IMR-90 (cell line): Measurements from ENCODE around the gene HSPE1. TPM values are rescaled to one million over a fixed set of nuclear protein-coding genes. Genes with fewer than 3 reads are reported as not detected.

Experiments used
- ATAC-seq: fragments of 200-7000 bp; cut with Tn5 transposase; 2 replicates; pipeline ENCODE4 v1.9.1; 2020; ENCODE audit warnings: low read depth, mild to moderate bottlenecking, moderate library complexity
- BruUV-seq: library from RNA; stranded (reverse); fragments of 400-500 nt; replicated peaks from 2 replicates; lab custom pipeline; 2021; lab: Mats Ljungman, UMichigan
- CTCF ChIA-PET: fragments of 300-600 bp; formaldehyde crosslinking; extraction: SDS; loops from one replicate; lab custom pipeline; 2021; ENCODE audit warnings: antibody characterized with exemption; lab: Yijun Ruan, JAX
- POLR2A ChIA-PET: fragments of 300-600 bp; sonication (Branson Sonifier 250); formaldehyde crosslinking; loops from one replicate; lab custom pipeline; 2022; ENCODE audit warnings: antibody characterized with exemption; ENCODE audit not compliant: unreplicated experiment; lab: Charles Lee
- DNase-seq: peaks from one replicate; pipeline ENCODE4 v3.0.0; 2013
- H2AFZ ChIP-seq: replicated peaks from 2 replicates; pipeline ENCODE3; 2013; ENCODE audit warnings: low read length, mild to moderate bottlenecking; ENCODE audit not compliant: poor library complexity
- H2AK5ac ChIP-seq: 2 replicates; pipeline ENCODE4 v1.6.1; 2013; ENCODE audit warnings: low read depth, low read length, inconsistent platforms
- H2AK9ac ChIP-seq: replicated peaks from 2 replicates; pipeline ENCODE3; 2013; ENCODE audit warnings: mild to moderate bottlenecking, low read depth, low read length, moderate library complexity; ENCODE audit not compliant: poor library complexity
- H2BK120ac ChIP-seq: 2 replicates; pipeline ENCODE4 v1.6.1; 2013; ENCODE audit warnings: low read depth, low read length, inconsistent platforms
- H2BK15ac ChIP-seq: 3 replicates; pipeline ENCODE4 v1.6.1; 2013; ENCODE audit warnings: low read depth, low read length, inconsistent platforms
- H2BK20ac ChIP-seq: 2 replicates; pipeline ENCODE4 v1.6.1; 2013; ENCODE audit warnings: low read depth, mild to moderate bottlenecking, inconsistent platforms, low read length, moderate library complexity
- H2BK5ac ChIP-seq: 2 replicates; pipeline ENCODE4 v1.6.1; 2013; ENCODE audit warnings: mild to moderate bottlenecking, low read depth, low read length, inconsistent platforms; ENCODE audit not compliant: poor library complexity, severe bottlenecking
- H3K14ac ChIP-seq: replicated peaks from 2 replicates; pipeline ENCODE4 v1.6.1; 2013; ENCODE audit warnings: low read depth, low read length, inconsistent platforms
- H3K18ac ChIP-seq: 2 replicates; pipeline ENCODE4 v1.6.1; 2013; ENCODE audit warnings: low read depth, low read length, control low read depth
- H3K23ac ChIP-seq: 2 replicates; pipeline ENCODE4 v1.6.1; 2013; ENCODE audit warnings: low read depth, low read length, inconsistent platforms
- H3K27ac ChIP-seq: 2 replicates; pipeline ENCODE4 v1.5.1; 2013; ENCODE audit warnings: mild to moderate bottlenecking, control low read depth, low read length; ENCODE audit not compliant: insufficient read depth
- H3K27me3 ChIP-seq: 2 replicates; pipeline ENCODE4 v1.6.1; 2013; ENCODE audit warnings: low read length; ENCODE audit not compliant: control insufficient read depth, insufficient read depth
- H3K36me3 ChIP-seq: 2 replicates; pipeline ENCODE4 v1.6.1; 2013; ENCODE audit warnings: low read length, mixed read lengths; ENCODE audit not compliant: control insufficient read depth, insufficient read depth
- H3K4ac ChIP-seq: 2 replicates; pipeline ENCODE4 v1.6.1; 2013; ENCODE audit warnings: low read depth, low read length, inconsistent platforms
- H3K4me1 ChIP-seq: 2 replicates; pipeline ENCODE4 v1.6.1; 2013; ENCODE audit warnings: low read length, mixed read lengths; ENCODE audit not compliant: control insufficient read depth, insufficient read depth
- H3K4me2 ChIP-seq: 2 replicates; pipeline ENCODE4 v1.6.1; 2013; ENCODE audit warnings: low read depth, mild to moderate bottlenecking, control low read depth, low read length, moderate library complexity
- H3K4me3 ChIP-seq: 2 replicates; pipeline ENCODE4 v1.5.1; 2013; ENCODE audit warnings: low read depth, mild to moderate bottlenecking, control low read depth, low read length, moderate library complexity; ENCODE audit not compliant: insufficient read depth
- H3K56ac ChIP-seq: 2 replicates; pipeline ENCODE4 v1.6.1; 2013; ENCODE audit warnings: low read length, inconsistent platforms; ENCODE audit not compliant: insufficient read depth; ENCODE audit errors: extremely low read depth
- H3K79me1 ChIP-seq, 2 experiments: 2 replicates each; pipeline ENCODE4 v1.6.1; 2013; ENCODE audit warnings: low read length in 2 of 2, inconsistent platforms in 1 of 2, low read depth in 1 of 2
- H3K9ac ChIP-seq: 2 replicates; pipeline ENCODE4 v1.6.1; 2013; ENCODE audit warnings: low read depth, low read length, control low read depth
- H3K9me1 ChIP-seq: 2 replicates; pipeline ENCODE4 v1.6.1; 2013; ENCODE audit warnings: low read length, inconsistent platforms; ENCODE audit not compliant: insufficient read depth
- H3K9me3 ChIP-seq: 2 replicates; pipeline ENCODE4 v1.6.1; 2013; ENCODE audit warnings: low read length; ENCODE audit not compliant: control insufficient read depth, insufficient read depth
- H4K20me1 ChIP-seq: 2 replicates; pipeline ENCODE4 v1.6.1; 2013; ENCODE audit warnings: low read length, inconsistent platforms; ENCODE audit not compliant: insufficient read depth
- H4K5ac ChIP-seq: 2 replicates; pipeline ENCODE4 v1.6.1; 2013; ENCODE audit warnings: mild to moderate bottlenecking, low read depth, low read length, control low read depth
- H4K8ac ChIP-seq, 2 experiments: 2 replicates each; pipeline ENCODE4 v1.6.1; 2013; ENCODE audit warnings: low read depth in 2 of 2, low read length in 2 of 2, control low read depth in 1 of 2, inconsistent platforms in 1 of 2
- H4K91ac ChIP-seq: 2 replicates; pipeline ENCODE4 v1.6.1; 2013; ENCODE audit warnings: low read depth, low read length, inconsistent platforms; ENCODE audit not compliant: insufficient read depth
- BHLHE40 ChIP-seq: fragments of 150-350 bp; IDR thresholded peaks from 2 replicates; pipeline ENCODE4 v1.6.1; 2016; ENCODE audit warnings: mild to moderate bottlenecking, low read depth, low read length
- CEBPB ChIP-seq: IDR thresholded peaks from 2 replicates; pipeline ENCODE4 v1.6.1; 2012; ENCODE audit warnings: low read depth, low read length, improper control_type of control experiment
- CHD1 ChIP-seq: IDR thresholded peaks from 2 replicates; pipeline ENCODE4 v1.6.1; 2012; ENCODE audit warnings: low read depth, low read length, improper control_type of control experiment
- CTCF ChIP-seq: conservative IDR thresholded peaks from 2 replicates; pipeline ENCODE4 v1.5.1; 2012; ENCODE audit warnings: mild to moderate bottlenecking, low read depth, low read length, improper control_type of control experiment
- ELK1 ChIP-seq: fragments of 150-350 bp; IDR thresholded peaks from 2 replicates; pipeline ENCODE4 v1.6.1; 2016; ENCODE audit warnings: low read depth, mild to moderate bottlenecking, low read length, moderate library complexity, borderline replicate concordance
- FOS ChIP-seq: fragments of 150-350 bp; IDR thresholded peaks from 2 replicates; pipeline ENCODE4 v1.6.1; 2016; ENCODE audit warnings: low read depth, low read length
- MAFK ChIP-seq: IDR thresholded peaks from 2 replicates; pipeline ENCODE4 v1.6.1; 2012; ENCODE audit warnings: low read depth, low read length, improper control_type of control experiment
- MAZ ChIP-seq: IDR thresholded peaks from 2 replicates; pipeline ENCODE4 v1.6.1; 2012; ENCODE audit warnings: low read depth, mild to moderate bottlenecking, low read length, improper control_type of control experiment, moderate library complexity, borderline replicate concordance
- MXI1 ChIP-seq: IDR thresholded peaks from 2 replicates; pipeline ENCODE4 v1.6.1; 2012; ENCODE audit warnings: low read depth, mild to moderate bottlenecking, low read length, moderate library complexity, borderline replicate concordance
- NFE2L2 ChIP-seq: fragments of 150-350 bp; IDR thresholded peaks from 2 replicates; pipeline ENCODE4 v1.6.1; 2016; ENCODE audit warnings: low read depth, mild to moderate bottlenecking, low read length
- POLR2A ChIP-seq: IDR thresholded peaks from 2 replicates; pipeline ENCODE4 v1.6.1; 2012; ENCODE audit warnings: mild to moderate bottlenecking, low read depth, low read length
- RAD21 ChIP-seq: IDR thresholded peaks from 2 replicates; pipeline ENCODE4 v1.6.1; 2012; ENCODE audit warnings: low read length, improper control_type of control experiment
- RCOR1 ChIP-seq: IDR thresholded peaks from 2 replicates; pipeline ENCODE4 v1.6.1; 2012; ENCODE audit warnings: mild to moderate bottlenecking, low read length, improper control_type of control experiment; ENCODE audit not compliant: insufficient replicate concordance
- RFX5 ChIP-seq: IDR thresholded peaks from 2 replicates; pipeline ENCODE4 v1.8.0; 2012; ENCODE audit warnings: low read depth, mild to moderate bottlenecking, low read length, moderate library complexity
- SMC3 ChIP-seq: fragments of 150-350 bp; IDR thresholded peaks from 2 replicates; pipeline ENCODE4 v1.6.1; 2016; ENCODE audit warnings: low read depth, mild to moderate bottlenecking, antibody characterized with exemption, low read length, moderate library complexity
- USF2 ChIP-seq: fragments of 150-350 bp; IDR thresholded peaks from 2 replicates; pipeline ENCODE4 v1.6.1; 2017; ENCODE audit warnings: mild to moderate bottlenecking, antibody characterized with exemption, low read length, low read depth
- WGBS, 2 experiments: methylation state at CpG; one replicate each; pipeline versions ENCODE4 v1.1.5 to v1.1.7; 2013; ENCODE audit warnings: missing lambda C conversion rate in 2 of 2; ENCODE audit not compliant: insufficient read length in 1 of 2; ENCODE audit errors: extremely low coverage in 2 of 2; 5-methylcytosine and 5-hydroxymethylcytosine counted together
- dilution Hi-C: fragments of 300-500 bp; cut with HindIII; formaldehyde crosslinking; loops from one replicate; pipeline ENCODE4 v1.14.3; 2018; ENCODE audit warnings: low sequenced_read_pairs; ENCODE audit not compliant: unreplicated experiment
- in situ Hi-C: fragments of 300-500 bp; cut with MboI; formaldehyde crosslinking; loops from 3 replicates; pipeline ENCODE4 v1.14.3; 2019; ENCODE audit warnings: low sequenced_read_pairs, inconsistent platforms, mixed read lengths
- intact Hi-C: fragments of 100-400 bp; cut with micrococcal nuclease; formaldehyde crosslinking; loops from 2 replicates; pipeline ENCODE4 v1.10.0; 2022
- polyA plus RNA-seq, 3 experiments: library from polyadenylated mRNA; depleted of rRNA; stranded (reverse); fragments of >200 nt; gene quantifications; 2 replicates each; pipeline ENCODE4 v1.2.3, GENCODE V29; 2012; ENCODE audit warnings: low replicate concordance in 1 of 3
- total RNA-seq: library from RNA; depleted of rRNA; stranded (reverse); fragments of >200 nt; gene quantifications from 2 replicates; pipeline ENCODE4 v1.2.3, GENCODE V29; 2012

HSPE1 gene
- total and polyA plus RNA-seq, 2 of the 4 experiments (the other 2 are of a cell fraction) = 13.3 to 93.6 TPM

GRCh38 chr2:197502201-197502600, 2.0 kb downstream of the HSPE1 start:
- Histone ChIP-seq H4K5ac (no peak overlapping the region), H3K4me3 (no peak overlapping the region), H3K4ac (no peak overlapping the region), H2BK5ac (no peak overlapping the region), H3K9me3 (no peaks in the 10 kb centered on the region), H2BK15ac (no peak overlapping the region), H2AK5ac (no peak overlapping the region), H3K14ac (no peak overlapping the region; the same call in 1 of the 2 replicates), H3K18ac (no peak overlapping the region), H2AK9ac (no peak overlapping the region), H2BK20ac (no peak overlapping the region), H4K20me1 (peaks cover 30% of the 10 kb centered on the region), H3K36me3 (peaks cover 11% of the 10 kb centered on the region), H3K4me1 (0 out of 2 replicates have a peak, but pooled peaks cover 1% of the 10 kb centered on the region), H4K8ac (no peak overlapping the region), H4K91ac (no peak overlapping the region), H3K9me1 (no peaks in the 10 kb centered on the region), H3K4me2 (no peak overlapping the region; the same call in 1 of the 2 replicates), H2AFZ (no peak overlapping the region), H3K27me3 (no peaks in the 10 kb centered on the region), H3K79me1 (peaks cover 11 to 35% of the 10 kb centered on the region in 2 experiments), H3K23ac (peak overlapping the region; percentile 53; the same call in 1 of the 2 replicates), H3K9ac (no peak overlapping the region), H2BK120ac (no peak overlapping the region), H3K27ac (no peak overlapping the region), H3K56ac (no peak overlapping the region)
- ChIA-PET CTCF (interaction anchor here (0.6 kb wide), 1 partner anchor 66 kb away, joined by 3 read pairs; no protein-coding TSS in a partner anchor), POLR2A (no interaction called here)
- no peak for DNase-seq
- intact Hi-C loops (no loop called here), dilution Hi-C loops (no loop called here), in situ Hi-C loops (loop anchor here (10.0 kb wide), 1 partner anchor 273 kb away; no protein-coding TSS in a partner anchor)
- no peak for TF ChIP-seq RAD21
- TF ChIP-seq RCOR1 = no peak
- TF ChIP-seq MAFK = no peak
- TF ChIP-seq BHLHE40 = no peak
- TF ChIP-seq NFE2L2 = no peak
- no peak for TF ChIP-seq POLR2A
- no peak for TF ChIP-seq CTCF
- no peak for TF ChIP-seq MAZ
- TF ChIP-seq CHD1 = no peak
- TF ChIP-seq USF2 = no peak
- TF ChIP-seq SMC3 = no peak
- TF ChIP-seq CEBPB = no peak
- no peak for TF ChIP-seq MXI1
- TF ChIP-seq RFX5 = no peak
- no peak for TF ChIP-seq ELK1
- TF ChIP-seq FOS = no peak
- no TSS peak for BruUV-seq
- WGBS, 2 experiments = no CpG with 5 or more reads among the region's 4 CpGs
- no peak for ATAC-seq
